NCI-H524 treated with DMSO at 0.1 percent for 48 hours (cell line): ENCODE measurements around the gene PRSS38.

Source experiments
- DNase-seq: peaks from one replicate; lab custom pipeline; 2025; lab: John Stamatoyannopoulos, UW

The PRSS38 gene

DNA sequence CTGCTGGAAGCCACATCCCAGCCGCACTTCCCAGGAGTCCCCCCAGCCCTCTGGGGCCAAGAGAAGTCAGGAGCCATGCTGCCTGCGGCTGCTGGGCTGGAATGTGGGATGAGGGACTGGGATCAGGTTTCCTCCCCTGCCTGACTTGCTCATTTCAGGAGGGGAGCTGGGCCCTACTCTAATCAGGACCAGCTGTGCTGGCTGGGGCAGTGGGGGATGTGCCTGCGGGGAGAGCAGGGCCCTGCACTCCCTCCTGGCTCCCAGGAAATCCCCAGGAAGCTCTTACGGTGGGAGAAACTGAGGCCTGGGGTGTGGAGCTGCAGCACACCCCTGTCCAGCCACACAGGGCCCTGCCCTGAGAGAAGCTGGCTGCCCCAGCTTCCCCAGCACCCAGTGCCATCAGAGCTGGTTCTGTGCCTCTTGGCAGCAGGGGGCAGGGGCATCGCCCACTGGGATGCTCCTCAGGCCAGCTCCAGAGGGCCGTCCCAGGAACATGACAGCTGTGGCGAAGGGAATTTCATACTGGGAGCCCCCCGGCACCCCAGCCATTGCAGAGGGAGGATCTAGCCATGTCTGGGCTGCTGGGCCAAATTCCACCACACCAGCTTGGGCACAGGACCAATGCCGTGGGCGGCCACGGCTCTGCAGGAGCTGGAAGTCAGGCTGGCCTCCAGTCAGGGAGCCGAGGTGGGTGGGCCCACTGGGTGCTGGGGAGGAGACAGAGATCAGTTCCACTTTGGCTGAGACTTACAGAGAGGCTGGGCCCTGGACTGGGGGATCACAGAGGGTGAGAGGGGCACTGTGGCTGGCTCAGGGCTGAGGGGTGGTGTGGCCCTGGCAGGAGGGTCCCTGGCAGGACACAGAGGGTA is 21.3 kb upstream of the PRSS38 start:
- DNase-seq = peak; percentile 5

DNA sequence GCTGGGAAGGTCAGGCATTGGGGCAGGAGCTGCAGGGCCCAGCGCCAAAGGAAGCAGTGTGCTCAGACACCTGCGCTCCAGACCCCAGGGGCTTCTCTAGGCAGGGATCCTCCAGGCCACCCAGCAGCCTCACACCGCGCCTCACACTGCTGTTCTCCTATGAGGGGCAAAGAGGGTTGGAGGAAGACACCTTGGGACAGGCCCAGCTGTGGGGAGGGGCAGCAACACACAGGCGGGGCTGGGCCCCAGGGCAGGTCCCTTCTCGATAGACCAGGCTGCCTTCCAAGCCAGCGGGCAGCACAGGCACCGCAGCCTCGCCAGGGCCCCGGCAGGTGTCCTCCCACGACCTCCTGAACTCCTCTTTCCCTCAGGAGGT is 20.7 kb upstream of the PRSS38 start:
- no peak for DNase-seq

DNA sequence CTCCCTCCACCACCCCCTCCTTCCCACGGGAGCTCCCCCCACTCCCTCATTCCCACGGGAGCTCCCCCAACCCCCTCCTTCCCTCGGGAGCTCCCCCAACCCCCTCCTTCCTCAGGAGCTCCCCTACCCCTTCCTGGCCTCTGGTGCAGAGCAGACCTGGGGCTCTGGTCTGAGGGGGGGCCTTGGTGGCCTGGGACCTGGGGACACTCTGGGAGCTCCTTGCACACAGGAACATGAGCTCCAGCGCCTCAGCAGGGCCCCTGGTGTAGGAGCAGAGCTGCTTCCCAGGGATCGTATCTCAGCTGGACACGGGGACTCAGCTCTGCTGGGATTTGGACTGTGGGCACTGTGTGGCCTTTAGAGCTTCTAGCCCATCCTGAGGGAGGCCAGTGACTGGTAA is 19.7 kb upstream of the PRSS38 start:
- no peak for DNase-seq

DNA sequence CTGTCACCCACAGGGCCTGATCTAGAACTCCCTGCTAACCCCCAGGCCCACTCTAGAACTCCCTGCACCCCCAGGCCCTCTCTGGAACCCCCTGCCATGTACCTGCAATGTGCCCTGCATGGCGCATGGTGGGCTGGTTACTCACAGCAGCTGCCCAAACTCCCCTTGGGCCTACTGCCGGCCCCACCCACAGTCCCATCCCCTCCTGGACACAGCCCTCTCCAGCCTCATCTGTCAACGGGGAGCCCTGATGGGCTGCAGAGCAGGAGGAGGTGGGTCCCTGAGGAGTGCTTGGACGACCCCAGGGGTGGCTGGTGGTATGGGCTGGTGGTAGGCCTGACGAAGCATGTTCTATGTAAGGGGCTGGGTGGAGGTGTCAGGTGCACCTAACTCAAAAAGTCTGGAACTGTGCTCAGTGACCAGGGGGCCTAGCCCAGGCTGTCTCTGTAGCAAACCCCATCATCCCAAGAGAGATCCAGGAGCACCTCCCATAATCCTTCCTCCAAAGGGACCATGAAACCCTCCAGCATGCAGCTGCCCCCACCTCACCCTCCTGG is 19.0 kb upstream of the PRSS38 start:
- no peak for DNase-seq

DNA sequence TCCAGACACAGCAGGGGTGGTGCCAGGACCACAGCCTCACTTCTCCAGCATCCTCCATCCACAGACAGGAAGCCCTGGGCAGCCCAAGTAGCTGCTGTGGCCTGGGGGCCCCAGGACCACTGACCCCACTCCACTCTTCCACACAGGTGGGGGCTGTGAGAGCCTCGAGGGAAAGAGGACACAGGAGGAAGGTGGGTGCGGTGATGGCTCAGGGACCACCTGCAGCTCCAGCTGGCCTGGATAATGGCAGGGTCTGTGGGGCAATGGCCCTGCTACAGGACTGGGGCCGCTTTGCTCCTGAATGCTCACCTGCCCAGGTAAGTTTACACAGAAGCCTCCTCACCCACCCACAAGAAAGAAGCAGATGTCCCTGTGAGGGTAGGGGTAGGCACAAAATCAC is 18.3 kb upstream of the PRSS38 start:
- DNase-seq = no peak

DNA sequence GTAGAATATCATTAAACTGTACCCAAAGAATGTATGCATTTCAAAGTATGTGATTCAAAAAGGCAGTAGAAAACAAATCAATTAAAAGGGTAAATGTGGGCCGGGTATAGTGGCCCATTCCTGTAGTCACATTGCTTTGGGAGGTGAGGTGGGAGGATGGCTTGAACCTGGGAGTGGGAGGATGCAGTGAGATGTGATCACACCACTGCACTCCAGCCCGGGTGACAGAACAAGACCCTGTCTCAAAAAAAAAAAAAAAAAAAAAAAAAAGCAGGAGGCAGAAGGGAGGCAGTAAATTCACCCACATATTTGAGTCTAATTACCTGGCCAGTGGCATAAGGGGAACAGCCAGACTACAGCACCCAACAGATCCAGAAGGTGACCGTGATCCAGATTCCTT is 17.9 kb upstream of the PRSS38 start:
- DNase-seq = no peak

DNA sequence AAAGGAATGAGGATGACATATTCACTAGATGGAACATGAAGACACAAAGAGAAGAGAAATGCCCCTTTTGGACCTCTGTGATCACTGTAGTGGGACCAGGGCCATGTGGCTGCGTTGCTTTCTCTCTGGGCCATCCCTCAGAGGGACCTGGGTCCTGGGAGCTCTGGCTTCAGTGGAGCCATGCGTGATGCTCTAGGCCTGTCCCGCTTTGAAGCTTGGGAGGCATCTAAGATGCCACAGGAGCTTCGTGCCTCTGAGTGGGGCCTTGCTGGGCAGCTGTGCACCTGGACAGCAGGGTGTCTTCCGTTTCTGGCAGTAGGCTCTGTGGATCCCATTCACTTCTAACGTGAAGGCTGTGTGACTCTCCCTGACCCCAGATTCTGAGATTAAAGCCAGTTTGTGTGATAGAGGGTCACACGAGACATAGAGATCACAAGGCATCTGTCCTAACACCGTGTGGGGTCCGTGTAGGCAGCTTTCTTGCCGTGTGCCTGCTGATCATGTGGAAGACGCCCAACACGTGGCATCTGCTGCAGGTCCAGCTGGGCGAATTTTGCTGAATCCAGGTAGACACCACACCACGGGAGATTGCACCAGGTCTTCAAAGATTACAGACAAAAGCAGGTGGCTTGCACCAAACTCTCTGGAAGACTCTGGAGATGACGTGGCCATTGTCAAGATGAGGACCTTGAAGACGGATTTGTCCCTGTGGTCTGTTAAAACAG is 17.2 kb upstream of the PRSS38 start:
- no peak for DNase-seq

DNA sequence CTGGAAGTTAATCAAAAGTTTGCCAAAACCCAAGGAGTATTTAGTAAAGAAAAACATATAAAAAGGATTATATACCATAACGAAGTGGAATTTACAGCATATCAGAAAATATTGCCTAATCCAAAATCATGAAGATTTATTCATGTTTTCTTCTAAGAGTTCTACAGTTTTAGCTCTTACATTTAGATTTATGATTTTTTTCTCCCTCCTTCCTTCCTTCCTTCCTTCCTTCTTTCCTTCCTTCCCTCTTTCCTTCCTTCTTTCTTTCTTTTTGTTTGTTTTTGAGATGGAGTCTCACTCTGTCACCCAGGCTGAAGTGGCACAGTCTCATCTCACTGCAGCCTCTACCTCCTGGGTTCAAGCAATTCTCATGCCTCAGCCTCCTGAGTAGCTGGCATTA is 15.7 kb upstream of the PRSS38 start:
- DNase-seq = no peak

DNA sequence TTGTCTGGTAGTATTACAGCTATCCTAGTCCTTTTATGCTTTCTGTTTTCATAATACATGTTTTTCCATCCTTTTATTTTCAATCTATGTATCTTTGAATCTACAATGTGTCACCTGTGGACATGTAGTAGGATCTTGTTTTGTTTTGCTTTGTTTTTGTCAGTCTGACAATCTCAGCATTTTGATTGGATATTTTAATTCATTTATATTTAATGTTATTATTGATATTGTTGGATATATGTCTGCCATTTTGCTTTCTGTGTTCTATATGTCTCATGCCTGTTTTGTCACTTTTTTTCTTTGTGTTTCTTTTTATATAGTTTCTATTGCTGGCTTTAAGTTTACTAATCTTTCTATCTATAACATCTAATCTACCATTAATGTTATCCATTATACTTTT is 11.5 kb upstream of the PRSS38 start:
- no peak for DNase-seq

DNA sequence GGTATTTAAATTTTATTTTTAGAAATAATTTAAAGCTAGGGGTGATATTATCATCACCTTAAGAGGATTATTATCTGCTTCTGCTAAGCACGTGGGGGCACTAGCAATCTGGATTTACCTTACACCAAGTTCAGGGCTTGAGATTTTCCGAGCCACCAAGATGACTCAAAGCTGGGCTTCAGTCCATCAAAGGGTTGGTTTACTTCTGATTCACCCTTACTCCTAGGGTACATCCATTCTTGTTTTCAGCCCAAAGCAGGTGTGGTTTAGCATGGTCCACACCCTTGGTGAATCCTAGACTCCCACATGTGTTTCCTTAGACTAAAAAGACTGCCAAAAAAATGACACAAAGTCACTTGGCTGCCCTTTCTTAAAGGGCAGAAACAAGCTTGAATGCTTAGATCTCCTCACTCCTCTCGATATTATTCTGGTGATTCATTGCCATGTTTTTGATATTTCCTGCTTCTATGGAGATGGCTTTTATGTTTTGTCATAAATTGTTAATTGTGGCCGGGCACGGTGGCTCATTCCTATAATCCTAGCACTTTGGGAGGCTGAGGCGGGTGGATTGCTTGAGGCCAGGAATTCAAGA is 9.8 kb upstream of the PRSS38 start:
- no peak for DNase-seq

DNA sequence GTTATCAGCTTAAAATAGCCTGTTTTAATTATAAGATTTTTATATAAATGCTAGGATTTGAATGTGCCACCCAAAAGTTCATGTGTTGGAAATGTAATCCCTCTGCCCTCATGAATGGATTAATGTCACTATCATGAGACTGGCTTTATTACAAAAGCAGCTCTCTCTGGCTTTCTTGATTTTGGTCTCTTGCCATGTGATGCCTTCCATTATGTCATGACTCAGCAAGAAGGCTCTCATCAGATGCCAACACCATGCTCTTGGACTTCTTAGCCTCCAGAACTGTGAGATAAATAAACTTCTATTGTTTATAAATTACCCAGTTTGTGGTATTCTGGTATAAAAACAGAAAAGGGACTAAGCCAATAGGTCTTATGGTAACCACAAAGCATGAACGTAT is 6.9 kb upstream of the PRSS38 start:
- DNase-seq = no peak

DNA sequence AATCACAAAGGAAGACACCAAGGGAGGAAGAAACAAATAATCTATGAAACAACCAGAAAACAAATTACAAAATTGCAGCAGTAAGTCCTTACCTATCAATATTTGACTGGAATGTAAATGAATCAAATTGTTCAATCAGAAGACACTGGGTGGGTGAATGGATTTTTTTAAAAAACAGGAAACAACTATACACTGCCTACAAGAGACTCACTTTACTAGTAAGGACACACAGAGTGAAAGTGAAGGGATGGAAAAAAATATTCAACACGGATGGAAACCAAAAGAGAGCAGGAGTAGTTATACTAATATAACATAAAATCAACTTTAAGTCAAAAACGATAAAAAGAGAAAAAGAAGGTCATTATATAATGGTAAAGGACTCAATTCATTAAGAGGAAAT is 6.4 kb upstream of the PRSS38 start:
- DNase-seq = no peak

DNA sequence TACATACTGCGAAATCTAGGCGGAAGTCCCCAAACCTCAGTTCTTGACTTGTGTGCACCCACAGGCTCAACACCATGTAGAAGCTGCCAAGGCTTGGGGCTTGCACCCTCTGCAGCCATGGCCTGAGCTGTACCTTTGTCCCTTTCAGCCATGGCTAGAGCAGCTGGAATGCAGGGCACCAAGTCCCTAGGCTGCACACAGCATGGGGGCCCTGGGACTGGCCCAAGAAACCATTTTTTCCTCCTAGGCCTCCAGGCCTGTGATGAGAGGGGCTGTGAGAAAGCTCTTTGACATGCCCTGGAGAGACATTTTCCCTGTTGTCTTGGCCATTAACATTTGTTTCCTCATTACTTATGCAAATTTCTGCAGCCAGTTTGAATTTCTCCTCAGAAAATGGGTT is 1.5 kb upstream of the PRSS38 start:
- DNase-seq = no peak

DNA sequence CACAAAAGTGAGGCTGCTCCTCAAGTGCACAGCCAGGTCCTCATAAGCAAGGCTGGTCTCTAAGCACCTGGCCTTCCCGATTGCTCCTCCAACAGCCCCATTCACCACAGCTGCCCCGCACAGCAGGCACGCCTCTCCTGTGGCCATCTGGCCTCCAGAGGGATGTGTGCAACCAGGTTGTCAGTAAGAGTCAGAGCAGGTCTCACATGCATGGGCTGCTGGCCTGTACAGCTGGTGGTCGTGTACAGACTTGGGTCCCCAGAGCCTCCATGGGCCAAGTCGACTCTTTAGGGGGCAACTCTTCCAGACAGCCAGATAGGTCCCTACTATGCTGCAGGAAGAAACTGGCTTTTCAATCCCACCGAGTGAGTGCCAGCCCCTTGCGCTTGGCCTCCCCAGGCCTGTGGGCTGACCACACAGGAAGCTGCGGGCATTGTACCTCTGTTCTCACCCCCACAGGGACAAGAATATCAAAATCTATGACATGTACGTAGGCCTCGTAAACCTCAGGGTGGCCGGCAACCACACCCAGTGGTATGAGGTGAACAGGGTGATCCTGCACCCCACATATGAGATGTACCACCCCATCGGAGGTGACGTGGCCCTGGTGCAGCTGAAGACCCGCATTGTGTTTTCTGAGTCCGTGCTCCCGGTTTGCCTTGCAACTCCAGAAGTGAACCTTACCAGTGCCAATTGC is 1.4 kb downstream of the PRSS38 start:
- DNase-seq = peak; percentile 53

DNA sequence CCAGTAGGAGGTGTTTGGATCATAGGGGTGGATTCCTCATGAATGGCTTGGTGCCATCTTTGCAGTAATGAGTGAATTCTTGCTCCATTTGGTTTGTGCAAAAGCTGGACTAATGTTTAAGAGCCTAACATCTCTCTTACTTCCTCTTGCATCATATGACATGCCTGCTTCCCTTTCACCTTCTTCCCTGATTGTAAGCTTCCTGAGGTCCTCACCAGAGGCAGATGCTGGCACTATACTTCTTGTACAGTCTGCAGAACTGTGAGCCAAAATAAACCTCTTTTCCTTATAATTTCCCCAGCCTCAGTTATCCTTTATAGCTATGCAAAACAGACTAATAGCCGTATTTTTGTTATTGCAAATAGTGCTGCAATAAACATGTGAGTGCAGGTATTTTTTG is 8.1 kb downstream of the PRSS38 start:
- no peak for DNase-seq

DNA sequence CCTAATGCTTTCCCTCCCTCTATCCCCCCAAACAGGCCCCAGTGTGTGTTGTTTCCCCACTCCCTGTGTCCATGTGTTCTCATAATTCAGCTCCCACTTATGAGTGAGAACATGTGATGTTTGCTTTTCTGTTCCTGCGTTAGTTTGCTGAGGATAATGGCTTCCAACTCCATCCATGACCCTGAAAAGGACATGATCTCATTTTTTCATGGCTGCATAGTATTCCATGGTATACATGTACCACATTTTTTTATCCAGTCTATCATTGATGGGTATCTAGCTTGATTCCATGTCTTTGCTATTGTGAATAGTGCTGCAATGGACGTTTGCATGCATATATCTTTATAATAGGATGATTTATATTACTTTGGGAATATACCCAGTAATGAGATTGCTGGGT is 8.7 kb downstream of the PRSS38 start:
- no peak for DNase-seq

DNA sequence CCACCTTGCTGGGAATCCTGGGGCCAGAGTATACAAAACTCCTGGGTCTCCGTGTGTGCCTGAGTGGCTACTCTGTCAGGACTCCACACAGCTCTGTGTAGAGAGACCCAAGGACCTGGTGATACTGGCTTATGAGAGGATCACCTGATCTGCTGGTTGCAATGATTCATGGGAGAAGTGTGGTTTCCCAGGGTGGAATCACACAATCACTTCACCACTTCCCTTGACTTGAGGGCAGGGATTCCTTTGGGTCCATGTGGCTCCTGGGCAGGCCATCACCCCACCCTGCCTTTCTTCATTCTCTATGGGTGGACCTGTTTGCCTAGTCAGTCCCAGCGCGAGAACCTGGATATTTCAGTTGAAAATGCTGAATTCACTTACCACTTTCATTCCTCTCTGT is 13.3 kb downstream of the PRSS38 start:
- DNase-seq = no peak

DNA sequence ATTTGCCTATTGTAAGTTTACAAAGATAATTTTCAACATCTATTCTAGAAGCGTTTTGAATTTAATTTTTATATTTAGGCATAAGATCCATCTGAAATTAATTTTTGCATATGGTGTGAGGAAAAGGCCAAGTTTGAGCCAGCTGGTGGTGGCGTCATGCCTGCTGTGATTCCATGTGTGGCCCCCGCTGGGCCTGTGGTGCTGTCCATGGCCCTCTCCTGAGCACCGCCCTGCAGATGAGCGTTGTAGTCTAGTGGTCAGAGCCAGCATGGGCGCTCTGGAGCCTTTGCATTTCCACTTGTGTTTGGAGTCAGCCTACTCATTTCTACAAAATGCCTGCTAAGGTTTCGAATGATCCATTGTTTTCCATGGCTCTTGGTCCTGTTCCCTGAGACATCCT is 22.7 kb downstream of the PRSS38 start:
- no peak for DNase-seq

DNA sequence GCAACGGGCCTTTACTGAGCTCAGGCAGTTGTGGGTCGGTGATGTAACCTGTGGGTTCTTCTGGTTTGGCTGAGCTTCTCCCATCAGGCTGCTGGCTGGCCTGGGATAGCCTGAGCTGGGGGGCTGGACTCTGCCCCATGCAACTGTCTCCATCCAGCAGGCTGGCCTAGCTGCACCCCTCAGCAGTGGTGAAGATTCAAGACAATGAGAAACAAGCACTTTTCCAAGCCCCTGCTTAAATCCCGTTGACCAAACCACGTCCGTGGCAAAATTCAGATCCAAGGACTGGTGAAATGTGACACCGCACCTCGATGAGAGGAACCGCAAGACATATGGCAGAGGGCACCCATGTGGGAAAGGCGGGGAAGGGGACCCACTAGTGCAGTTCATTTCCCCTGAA is 25.6 kb downstream of the PRSS38 start:
- no peak for DNase-seq

DNA sequence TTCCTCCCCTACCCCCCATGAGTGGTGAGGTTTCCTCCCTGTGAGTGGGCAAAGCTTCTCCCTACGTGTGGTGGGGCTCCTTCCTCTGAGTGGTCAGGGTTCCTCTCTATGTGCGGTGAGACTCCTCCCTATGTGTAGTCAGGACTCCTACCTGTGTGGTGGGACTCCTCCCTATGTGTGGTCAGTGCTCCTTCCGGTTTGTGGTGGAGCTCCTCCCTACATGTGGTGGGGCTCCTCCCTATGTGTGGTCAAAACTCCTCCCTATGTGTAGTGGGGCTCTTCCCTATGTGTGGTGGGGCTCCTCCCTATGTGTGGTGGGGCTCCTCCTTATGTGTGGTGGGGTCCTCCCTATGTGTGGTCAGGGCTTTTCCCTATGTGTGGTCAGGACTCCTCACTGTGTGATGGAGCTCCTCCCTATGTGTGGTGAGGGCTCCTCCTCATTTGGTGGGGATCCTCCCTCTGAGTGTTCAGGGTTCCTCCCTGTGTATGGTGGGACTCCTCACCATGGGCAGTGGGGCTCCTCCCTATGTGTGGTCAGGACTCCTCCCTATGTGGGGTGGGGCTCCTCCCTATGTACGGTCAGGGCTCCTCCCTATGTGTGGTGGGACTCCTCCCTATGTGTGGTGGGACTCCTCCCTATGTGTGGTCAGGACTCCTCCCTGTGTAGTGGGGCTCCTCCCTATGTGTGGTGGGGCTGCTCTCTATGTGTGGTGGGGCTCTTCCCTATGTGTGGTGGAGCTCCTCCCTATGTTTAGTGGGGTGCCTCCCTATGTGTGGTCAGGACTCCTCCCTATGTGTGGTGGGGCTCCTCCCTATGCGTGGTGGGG is 29.1 kb downstream of the PRSS38 start:
- no peak for DNase-seq

DNA sequence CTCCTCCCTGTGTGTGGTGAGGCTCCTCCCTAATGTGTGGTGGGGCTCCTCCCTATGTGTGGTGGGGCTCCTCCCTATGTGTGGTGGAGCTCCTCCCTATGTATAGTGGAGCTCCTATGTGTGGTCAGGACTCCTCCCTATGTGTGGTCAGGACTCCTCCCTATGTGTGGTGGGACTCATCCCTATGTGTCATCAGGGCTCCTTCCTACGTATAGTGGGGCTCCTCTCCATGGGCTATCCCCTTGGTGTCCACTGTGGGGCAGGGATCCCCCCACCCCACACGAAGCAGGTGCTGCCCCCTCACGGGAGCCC is 29.6 kb downstream of the PRSS38 start:
- no peak for DNase-seq

DNA sequence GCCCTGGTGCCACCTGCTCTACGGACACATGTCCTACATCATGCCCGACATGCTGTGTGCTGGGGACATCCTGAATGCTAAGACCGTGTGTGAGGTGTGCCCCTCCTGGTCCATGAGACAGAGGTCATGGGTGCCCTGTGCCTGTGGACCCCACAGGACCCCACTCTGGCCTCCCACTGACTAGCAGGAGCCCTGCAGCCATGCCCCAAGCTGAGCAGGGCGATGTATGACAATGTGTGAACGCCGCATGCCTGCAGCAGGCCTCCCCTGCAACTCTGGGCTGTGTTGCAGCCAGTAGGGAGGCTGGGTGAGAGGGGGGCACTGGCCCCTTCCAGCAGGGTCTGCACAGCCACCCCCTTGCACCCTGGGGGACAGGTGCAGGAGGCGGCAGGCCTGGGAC is 30.0 kb downstream of the PRSS38 start:
- no peak for DNase-seq
